Measurements from ENCODE around the gene TSPYL2. TPM values are rescaled to one million over a fixed set of nuclear protein-coding genes. Genes with fewer than 3 reads are reported as not detected.

Gene TSPYL2
- total and polyA plus RNA-seq, 2 of the 8 experiments (the other 6 are each of a cell fraction or from before 2014, with no cell fraction given) = 13.4 to 13.7 TPM

DNA sequence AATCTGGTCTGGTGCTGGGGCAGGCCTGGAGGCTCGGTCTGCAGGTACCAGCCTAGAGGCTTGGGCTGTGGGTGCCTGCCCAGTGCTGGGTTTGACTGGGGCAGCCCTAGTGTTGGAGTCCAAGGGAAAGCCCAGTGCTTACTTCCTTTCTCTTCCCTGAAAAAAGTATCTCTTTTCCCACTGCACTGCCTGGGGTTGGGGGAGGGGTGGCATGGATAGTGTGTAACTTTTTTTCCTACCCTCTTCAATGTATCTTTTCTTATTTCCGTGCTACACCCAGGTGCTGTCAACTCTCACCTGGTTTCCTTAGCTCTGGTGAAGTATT, 33.3 kb downstream of the TSPYL2 start:
- no peak overlapping the region for H2BK20ac ChIP-seq (ENCODE audit: low read length)
- no peak overlapping the region for H3K4me2 ChIP-seq (ENCODE audit: insufficient read depth in 1 of 2, low read depth in 2 of 2, low read length in 2 of 2)
- POLR2A ChIA-PET (ENCODE audit: partially characterized antibody) = no interaction called here
- no peaks in the 10 kb centered on the region for H3K79me2 ChIP-seq (ENCODE audit: control insufficient read depth in 1 of 2, insufficient read depth in 2 of 2, low read length in 2 of 2)
- no peak overlapping the region for H2BK5ac ChIP-seq (ENCODE audit: low read depth, low read length)
- no peaks in the 10 kb centered on the region for H4K20me1 ChIP-seq (replicated peaks in 1 of 2; ENCODE audit: control insufficient read depth in 1 of 2, insufficient read depth in 2 of 2, low read length in 2 of 2)
- no peak overlapping the region for H2BK15ac ChIP-seq (ENCODE audit: low read length)
- H2AK5ac ChIP-seq (ENCODE audit: low read depth, low read length) = no peak overlapping the region
- H4K5ac ChIP-seq (ENCODE audit: insufficient read length, low read depth, low read length) = no peak overlapping the region
- no peak overlapping the region for H3K23ac ChIP-seq (ENCODE audit: insufficient read length)
- DNase-seq (ENCODE audit: low read depth in 1 of 2, low spot score in 2 of 2) (no peak), FAIRE-seq (no peak)
- H3K4me3 ChIP-seq (ENCODE audit: extremely low read depth in 1 of 4, insufficient read depth in 2 of 4, low read depth in 3 of 4, low read length in 4 of 4) = no peak overlapping the region
- H3K23me2 ChIP-seq (ENCODE audit: low read depth, low read length) = no peaks in the 10 kb centered on the region
- 89% methylated on average over 2 of the region's 2 CpGs; no CpG with 5 or more reads in 1 of the 2 experiments for WGBS, 2 experiments (ENCODE audit: extremely low coverage in 1 of 2, insufficient coverage in 1 of 2, insufficient read length in 1 of 2, insufficient replicate concordance in 2 of 2, low coverage in 1 of 2, low lambda C conversion rate in 2 of 2, missing lambda C conversion rate in 1 of 2)
- H2BK120ac ChIP-seq (replicated peaks; ENCODE audit: low read depth, low read length) = no peak overlapping the region
- no peak overlapping the region for H3K4ac ChIP-seq (replicated peaks; ENCODE audit: insufficient read length, low read depth, low read length)
- H3K27ac ChIP-seq (ENCODE audit: low read depth, low read length) = no peak overlapping the region
- H3K4me1 ChIP-seq (replicated peaks in 1 of 4; ENCODE audit: control insufficient read depth in 3 of 4, insufficient read depth in 4 of 4, low read length in 3 of 4) = 0 out of 7 replicates have a peak, but pooled peaks cover 0 to 2% (median 0%) of the 10 kb centered on the region in 4 experiments
- no peak overlapping the region for H2BK12ac ChIP-seq (ENCODE audit: low read depth, low read length)
- H3K79me1 ChIP-seq (ENCODE audit: low read depth, low read length) = no peaks in the 10 kb centered on the region; the same call in 1 of the 2 replicates
- no peak overlapping the region for H3K56ac ChIP-seq (replicated peaks; ENCODE audit: insufficient read length, low read depth, low read length)
- CTCF ChIA-PET (ENCODE audit: partially characterized antibody) = no interaction called here
- H4K8ac ChIP-seq (ENCODE audit: extremely low read depth, insufficient read depth, low read length) = no peak overlapping the region
- H3K14ac ChIP-seq (ENCODE audit: insufficient read length) = no peak overlapping the region
- no peak overlapping the region for H3K9ac ChIP-seq (replicated peaks in 1 of 4; ENCODE audit: extremely low read depth in 1 of 4, low read depth in 3 of 4, low read length in 3 of 4)
- no peaks in the 10 kb centered on the region for H3K9me3 ChIP-seq (ENCODE audit: insufficient read depth in 2 of 2, low read depth in 1 of 2, low read length in 1 of 2)
- no peaks in the 10 kb centered on the region for H3K36me3 ChIP-seq (ENCODE audit: control insufficient read depth in 2 of 4, insufficient read depth in 4 of 4, low read length in 3 of 4)
- H4K91ac ChIP-seq (replicated peaks; ENCODE audit: insufficient read length, low read length) = no peak overlapping the region
- no peak overlapping the region for H2AFZ ChIP-seq (ENCODE audit: low read length)
- H3K27me3 ChIP-seq (replicated peaks in 1 of 4; ENCODE audit: control insufficient read depth in 3 of 4, extremely low read depth in 1 of 4, insufficient read depth in 3 of 4, low read length in 3 of 4) = no peaks in the 10 kb centered on the region
- no peak overlapping the region for H3K18ac ChIP-seq (ENCODE audit: extremely low read depth, low read length)
- TF ChIP-seq, protein P1, sequence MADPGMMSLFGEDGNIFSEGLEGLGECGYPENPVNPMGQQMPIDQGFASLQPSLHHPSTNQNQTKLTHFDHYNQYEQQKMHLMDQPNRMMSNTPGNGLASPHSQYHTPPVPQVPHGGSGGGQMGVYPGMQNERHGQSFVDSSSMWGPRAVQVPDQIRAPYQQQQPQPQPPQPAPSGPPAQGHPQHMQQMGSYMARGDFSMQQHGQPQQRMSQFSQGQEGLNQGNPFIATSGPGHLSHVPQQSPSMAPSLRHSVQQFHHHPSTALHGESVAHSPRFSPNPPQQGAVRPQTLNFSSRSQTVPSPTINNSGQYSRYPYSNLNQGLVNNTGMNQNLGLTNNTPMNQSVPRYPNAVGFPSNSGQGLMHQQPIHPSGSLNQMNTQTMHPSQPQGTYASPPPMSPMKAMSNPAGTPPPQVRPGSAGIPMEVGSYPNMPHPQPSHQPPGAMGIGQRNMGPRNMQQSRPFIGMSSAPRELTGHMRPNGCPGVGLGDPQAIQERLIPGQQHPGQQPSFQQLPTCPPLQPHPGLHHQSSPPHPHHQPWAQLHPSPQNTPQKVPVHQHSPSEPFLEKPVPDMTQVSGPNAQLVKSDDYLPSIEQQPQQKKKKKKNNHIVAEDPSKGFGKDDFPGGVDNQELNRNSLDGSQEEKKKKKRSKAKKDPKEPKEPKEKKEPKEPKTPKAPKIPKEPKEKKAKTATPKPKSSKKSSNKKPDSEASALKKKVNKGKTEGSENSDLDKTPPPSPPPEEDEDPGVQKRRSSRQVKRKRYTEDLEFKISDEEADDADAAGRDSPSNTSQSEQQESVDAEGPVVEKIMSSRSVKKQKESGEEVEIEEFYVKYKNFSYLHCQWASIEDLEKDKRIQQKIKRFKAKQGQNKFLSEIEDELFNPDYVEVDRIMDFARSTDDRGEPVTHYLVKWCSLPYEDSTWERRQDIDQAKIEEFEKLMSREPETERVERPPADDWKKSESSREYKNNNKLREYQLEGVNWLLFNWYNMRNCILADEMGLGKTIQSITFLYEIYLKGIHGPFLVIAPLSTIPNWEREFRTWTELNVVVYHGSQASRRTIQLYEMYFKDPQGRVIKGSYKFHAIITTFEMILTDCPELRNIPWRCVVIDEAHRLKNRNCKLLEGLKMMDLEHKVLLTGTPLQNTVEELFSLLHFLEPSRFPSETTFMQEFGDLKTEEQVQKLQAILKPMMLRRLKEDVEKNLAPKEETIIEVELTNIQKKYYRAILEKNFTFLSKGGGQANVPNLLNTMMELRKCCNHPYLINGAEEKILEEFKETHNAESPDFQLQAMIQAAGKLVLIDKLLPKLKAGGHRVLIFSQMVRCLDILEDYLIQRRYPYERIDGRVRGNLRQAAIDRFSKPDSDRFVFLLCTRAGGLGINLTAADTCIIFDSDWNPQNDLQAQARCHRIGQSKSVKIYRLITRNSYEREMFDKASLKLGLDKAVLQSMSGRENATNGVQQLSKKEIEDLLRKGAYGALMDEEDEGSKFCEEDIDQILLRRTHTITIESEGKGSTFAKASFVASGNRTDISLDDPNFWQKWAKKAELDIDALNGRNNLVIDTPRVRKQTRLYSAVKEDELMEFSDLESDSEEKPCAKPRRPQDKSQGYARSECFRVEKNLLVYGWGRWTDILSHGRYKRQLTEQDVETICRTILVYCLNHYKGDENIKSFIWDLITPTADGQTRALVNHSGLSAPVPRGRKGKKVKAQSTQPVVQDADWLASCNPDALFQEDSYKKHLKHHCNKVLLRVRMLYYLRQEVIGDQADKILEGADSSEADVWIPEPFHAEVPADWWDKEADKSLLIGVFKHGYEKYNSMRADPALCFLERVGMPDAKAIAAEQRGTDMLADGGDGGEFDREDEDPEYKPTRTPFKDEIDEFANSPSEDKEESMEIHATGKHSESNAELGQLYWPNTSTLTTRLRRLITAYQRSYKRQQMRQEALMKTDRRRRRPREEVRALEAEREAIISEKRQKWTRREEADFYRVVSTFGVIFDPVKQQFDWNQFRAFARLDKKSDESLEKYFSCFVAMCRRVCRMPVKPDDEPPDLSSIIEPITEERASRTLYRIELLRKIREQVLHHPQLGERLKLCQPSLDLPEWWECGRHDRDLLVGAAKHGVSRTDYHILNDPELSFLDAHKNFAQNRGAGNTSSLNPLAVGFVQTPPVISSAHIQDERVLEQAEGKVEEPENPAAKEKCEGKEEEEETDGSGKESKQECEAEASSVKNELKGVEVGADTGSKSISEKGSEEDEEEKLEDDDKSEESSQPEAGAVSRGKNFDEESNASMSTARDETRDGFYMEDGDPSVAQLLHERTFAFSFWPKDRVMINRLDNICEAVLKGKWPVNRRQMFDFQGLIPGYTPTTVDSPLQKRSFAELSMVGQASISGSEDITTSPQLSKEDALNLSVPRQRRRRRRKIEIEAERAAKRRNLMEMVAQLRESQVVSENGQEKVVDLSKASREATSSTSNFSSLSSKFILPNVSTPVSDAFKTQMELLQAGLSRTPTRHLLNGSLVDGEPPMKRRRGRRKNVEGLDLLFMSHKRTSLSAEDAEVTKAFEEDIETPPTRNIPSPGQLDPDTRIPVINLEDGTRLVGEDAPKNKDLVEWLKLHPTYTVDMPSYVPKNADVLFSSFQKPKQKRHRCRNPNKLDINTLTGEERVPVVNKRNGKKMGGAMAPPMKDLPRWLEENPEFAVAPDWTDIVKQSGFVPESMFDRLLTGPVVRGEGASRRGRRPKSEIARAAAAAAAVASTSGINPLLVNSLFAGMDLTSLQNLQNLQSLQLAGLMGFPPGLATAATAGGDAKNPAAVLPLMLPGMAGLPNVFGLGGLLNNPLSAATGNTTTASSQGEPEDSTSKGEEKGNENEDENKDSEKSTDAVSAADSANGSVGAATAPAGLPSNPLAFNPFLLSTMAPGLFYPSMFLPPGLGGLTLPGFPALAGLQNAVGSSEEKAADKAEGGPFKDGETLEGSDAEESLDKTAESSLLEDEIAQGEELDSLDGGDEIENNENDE (IDR thresholded peaks at IDR 0.05; ENCODE audit: insufficient replicate concordance, low read length) = no peak
